HG03460 (cell line): ENCODE measurements around the gene LPP.

ENCODE experiments used
- ATAC-seq: cut with Tn5 transposase; IDR thresholded peaks from one replicate; pipeline ENCODE4 v1.9.1; 2021; ENCODE audit not compliant: unreplicated experiment

Gene LPP

DNA sequence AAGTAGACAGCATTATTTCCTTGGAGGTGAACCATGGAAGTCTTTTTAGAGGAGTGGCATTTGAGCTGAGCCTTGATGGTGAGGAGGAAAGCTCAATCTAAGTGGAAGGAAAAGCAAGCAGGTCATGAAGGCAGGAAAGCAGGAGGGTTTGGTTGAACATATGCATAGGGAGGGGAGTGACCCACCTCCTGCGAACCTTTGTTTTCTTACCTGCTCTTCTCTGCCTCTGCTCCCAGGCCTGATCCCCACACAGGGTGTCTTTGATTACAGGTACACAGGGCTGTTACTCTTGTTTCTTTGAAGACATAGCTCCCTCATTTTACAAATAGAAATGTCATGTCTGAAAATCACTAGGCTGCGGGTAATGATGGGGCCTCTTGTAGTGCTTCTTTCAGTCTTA lies 769.7 kb downstream of the LPP start:
- no peak for ATAC-seq

DNA sequence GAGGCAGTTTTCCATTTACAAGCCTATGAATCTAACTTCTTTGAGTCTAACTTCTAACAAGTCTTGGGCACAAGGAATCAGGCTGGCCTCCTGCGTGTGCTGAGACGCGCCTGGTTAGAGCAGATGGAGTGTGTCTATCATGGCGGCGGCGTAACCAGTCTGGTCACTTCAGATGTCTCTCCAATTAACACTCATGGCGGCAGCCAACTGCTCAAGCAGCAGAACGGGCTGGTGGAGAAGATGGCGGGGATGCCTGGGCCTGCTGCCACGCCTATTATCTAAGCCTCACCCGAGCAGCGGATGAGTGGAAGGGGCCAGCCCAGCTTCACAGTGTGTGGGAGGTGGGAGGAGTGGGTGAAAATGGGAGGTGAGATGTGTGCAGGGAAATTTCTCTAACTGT lies 771.4 kb downstream of the LPP start:
- ATAC-seq, result no peak

DNA sequence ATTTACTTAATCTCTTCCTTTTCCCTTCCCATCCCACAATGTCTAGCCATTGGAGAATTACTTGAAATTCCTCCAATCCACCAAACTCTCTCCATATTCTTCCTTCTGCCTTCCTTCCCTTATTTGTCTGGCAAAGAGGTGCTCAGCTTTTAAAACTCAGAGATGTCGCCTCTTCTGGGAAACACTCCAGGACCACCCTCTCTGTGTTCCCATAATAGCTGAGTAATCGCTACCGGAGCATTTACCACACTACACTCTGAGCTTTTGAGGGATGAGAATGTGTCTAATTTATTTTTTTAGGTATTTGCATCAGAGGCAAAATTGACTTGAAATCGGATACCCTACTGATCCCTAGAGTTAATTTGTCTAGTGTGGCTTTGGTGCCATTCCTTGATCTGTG lies 772.2 kb downstream of the LPP start:
- no peak for ATAC-seq

DNA sequence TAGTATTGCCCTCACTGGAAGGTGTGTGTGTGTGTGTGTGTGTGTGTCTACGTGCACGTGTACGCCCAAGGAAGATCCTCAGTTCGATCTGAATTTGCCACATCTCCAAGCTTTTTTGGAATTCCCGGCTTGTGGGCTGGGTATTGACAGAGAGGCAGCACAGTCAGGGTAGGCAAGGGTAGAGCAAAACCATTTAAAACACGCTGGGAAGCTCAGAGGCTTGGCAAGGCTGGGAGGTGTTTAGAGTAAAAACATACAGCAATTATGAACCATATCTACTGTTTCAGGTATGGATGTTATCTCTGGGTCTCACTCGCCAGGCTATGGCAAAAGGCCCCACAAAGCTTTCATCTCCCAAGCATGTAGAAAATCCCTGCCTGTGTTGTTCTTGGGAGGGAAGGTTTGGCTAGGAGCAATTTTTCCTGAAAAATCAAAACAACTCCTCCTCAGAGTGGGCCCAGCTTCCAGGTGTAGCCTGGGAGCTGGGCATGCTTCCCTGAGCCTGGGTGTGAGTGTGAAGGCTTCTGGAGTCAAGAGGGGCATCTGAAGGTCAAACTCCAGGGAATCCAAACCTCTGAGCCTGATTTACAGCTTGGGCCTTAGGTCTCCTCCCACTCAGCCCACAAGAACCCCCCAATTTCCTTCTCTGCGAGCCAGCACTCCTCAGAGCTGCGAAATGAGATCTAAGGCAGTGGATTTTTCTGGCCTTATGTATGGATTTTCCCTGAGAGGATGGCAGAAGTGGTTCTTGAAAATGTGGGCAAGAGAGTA lies 773.0 kb downstream of the LPP start:
- ATAC-seq, result no peak

DNA sequence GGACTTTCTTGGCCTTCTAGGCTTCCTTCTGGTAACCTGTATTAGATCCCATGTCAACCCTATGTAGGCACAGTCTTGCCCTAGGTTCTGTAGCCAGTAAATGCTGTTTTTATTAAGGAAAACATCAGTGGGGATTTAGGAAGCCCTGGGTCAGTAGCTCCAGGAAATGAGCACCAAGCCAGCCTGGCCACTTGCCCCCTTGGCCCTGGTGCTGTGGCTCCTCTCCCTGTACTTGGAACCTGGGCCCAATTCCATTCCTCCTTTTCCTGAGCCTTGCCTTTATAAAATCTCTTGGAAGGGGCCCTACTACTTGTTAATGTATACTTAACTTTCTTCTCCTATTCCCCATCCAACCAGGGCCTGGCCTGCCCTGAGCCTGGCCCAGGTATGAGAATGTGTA lies 774.0 kb downstream of the LPP start:
- ATAC-seq, result no peak

DNA sequence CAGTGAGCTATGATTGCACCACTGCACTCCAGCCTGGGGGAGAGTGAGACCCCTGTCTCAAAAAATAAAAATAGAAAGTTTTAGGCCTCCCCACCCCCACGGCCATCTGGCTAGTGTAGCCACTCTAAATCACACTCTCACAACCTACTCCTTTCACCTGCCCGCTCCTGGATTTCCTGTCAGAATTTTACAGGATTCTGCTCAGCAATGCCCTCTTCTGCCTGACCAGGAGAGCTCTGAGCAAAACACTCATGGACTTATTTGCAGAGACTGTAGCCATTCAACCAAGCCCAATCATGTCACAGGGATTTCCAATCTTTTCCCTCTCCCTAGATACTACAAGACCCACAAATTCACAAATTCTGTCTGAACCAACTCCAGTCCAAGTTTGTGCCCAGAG lies 775.2 kb downstream of the LPP start:
- no peak for ATAC-seq

DNA sequence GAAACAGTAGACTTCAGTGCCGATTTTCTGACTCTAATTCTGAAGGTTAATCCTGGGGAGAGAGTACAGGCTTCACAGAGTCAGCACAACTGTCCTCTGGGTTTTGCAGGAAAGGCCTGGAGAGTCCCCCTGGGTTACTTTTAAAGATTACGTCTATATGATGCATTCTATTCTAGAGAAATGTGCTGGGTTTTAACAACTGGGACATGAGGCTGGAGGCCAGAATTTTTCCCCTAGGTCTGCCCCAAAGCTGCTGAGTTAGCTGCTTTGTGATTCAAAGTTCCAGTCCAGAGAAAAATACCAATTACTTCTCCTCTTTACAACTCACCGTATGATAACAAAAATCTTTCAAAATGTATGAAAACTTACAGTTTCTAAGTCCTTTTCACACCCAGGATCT lies 777.1 kb downstream of the LPP start:
- ATAC-seq, result no peak

DNA sequence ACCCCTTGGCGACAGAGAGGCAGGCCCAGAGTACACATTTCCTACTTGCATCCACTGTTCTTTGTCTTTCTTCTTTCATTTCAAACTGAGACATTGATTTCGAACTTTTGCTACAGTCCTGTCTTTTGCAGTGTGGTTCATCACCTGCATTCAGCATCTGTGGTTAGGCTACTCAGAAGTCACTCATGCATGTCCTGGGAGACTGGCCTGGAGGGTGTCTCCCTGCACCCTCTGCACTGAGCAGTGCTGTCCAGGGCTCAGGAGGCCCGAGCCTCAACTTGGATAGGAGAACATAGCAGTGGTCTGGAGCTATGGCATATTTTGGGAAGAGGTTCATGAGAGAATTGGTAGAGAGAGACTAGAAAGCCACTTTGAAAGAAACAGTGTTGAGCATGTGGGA lies 777.6 kb downstream of the LPP start:
- ATAC-seq, result no peak

DNA sequence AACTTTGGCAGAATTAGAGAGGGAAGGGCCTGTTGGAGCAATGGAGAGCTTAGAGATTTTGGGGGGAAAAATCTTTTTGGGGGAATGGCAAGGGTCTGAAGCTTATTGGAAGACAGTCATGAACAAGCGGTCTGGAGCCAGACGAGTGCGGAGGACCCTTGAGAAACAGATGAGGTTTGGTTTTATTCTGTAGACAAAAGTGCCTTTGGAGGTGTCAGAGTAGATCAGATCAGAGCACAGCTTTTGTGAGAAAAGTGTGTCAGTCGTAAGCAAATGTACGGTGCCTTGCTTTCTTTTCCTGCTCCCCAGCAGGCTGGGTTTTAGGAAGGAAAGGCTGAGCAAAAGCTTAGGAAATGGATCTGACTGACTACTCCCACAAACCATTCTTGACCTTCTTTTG lies 781.0 kb downstream of the LPP start:
- no peak for ATAC-seq

DNA sequence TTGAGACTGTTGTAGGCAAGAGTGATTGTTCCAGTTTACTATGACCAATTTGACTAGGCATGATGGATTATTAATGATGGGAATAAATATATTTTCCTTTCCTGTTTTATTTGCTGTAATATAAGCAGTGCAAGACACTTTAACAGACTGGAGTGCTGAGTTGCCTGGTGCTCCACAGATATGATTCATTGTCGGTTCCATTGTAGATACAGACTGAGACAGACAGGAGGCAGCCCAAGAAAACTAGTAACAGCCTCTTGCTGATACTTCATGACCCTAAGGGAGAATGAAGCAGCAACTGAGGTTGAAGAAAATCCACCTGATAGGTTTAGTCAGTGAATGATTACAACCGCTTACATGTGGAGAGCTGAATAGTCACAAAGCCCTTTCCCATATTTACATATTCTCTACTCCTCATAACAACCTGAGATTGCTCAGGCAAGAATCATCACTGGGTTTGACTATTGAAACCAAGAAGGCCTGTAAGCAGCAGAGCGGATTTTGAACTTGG lies 782.7 kb downstream of the LPP start:
- ATAC-seq, result no peak

DNA sequence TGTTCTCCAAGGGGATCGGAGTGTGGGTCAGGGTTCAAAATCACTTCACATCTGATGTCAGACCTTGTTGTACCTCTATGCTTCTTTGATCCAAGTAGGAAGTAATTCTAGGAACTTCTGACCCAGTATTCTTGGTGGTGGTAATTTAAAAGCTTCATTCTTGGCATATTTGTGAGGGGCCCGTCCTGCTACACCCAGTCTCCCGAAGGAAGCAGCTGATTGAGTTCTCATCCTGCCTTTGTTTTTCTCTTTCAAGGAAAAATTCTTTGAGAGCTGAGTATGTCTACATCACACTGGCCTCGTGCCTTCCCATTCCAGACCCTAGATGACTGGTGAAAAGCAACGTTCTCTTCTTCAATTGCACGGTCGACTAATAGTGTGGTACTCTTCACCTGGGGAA lies 783.4 kb downstream of the LPP start:
- ATAC-seq, result no peak

DNA sequence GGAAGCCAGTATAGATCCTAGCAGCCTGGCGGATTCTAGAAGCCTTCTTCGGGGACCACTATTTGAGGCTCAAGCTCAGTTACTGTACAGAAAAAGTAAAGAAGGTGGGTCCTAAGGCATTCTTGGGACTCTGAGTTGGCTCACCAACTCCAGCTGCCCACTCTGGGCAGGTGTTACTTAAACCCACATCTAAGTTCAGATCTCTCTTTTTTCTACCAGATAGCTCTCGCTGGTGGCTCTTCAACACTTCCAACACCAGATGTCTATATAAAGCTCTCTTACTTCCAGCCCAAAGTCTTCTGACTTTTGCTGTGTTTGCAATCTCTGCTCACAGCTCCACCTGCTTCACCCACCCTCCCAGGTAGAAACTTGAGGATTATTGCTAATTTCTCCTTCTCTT lies 785.0 kb downstream of the LPP start:
- no peak for ATAC-seq

DNA sequence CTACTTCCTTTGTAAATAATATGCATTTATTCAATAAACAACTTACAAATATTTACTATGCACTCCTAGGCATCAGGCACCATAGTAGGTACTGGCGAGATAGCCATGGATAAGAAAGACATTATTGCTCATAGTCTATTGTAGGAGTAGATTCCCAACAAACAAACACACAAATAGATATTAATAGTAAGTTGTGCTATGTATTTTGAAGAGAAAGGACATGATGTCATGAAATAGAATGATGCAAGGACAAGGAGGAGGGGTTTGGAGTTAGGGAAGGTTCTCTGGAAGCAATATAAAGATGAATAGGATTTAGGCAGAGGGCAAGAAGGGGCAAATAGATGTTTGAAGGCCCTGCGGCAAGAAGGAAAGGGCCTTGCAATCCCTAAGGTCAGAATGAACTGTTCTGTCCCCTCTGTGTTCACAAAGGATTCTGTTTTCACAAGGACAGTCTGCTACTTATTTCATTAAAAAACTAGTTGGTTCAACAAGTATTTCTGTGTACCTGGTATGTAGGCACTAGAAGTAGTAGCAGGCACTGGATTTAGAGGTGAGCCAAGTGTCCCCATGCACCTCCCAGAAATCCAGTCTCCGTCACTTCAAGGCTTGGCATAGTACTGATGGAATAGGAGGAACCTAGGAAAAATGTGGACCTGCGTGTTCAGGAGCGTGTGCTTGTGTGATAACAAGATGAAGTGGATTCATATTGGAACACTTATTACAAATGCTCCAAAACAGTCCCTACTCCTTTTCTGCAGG lies 786.0 kb downstream of the LPP start:
- no peak for ATAC-seq
